Endothelial cell of umbilical vein (primary cell): Measurements from ENCODE around the gene LAD1. TPM values are rescaled to one million over a fixed set of nuclear protein-coding genes. Genes with fewer than 3 reads are reported as not detected.

Source experiments
- BruUV-seq: library from RNA; stranded (reverse); fragments of 400-500 nt; replicated peaks from 2 replicates; lab custom pipeline; 2021; lab: Mats Ljungman, UMichigan
- CTCF ChIA-PET: fragments of 300-600, 350-600 bp; sonication (Branson Sonifier 250); formaldehyde crosslinking; loops from one replicate; lab custom pipeline; 2021; ENCODE audit warnings: antibody characterized with exemption, inconsistent platforms; lab: Charles Lee
- POLR2A ChIA-PET: fragments of 300-600, 350-600 bp; sonication (Branson Sonifier 250); formaldehyde crosslinking; loops from one replicate; lab custom pipeline; 2021; ENCODE audit warnings: antibody characterized with exemption, inconsistent platforms; lab: Charles Lee
- DNase-seq: peaks from one replicate; pipeline ENCODE4 v3.0.0-alpha.2; 2011; ENCODE audit warnings: low read depth, low spot score
- FAIRE-seq: peaks from 2 replicates; lab custom pipeline; 2011; peaks lifted over from hg19 to GRCh38; lab: Jason Lieb, UNC
- H2AFZ ChIP-seq: 2 replicates; pipeline ENCODE4 v1.6.0; 2012; ENCODE audit warnings: low read depth, low read length, control low read depth, inconsistent platforms
- H3K27ac ChIP-seq: 2 replicates; pipeline ENCODE4 v1.5.1; 2011; ENCODE audit warnings: low read depth, mild to moderate bottlenecking, control low read depth, low read length, moderate library complexity; ENCODE audit not compliant: insufficient read depth
- H3K27me3 ChIP-seq, 2 experiments: 2 replicates each; pipeline versions ENCODE4 v1.6.0 to v1.6.1; 2011; ENCODE audit warnings: low read length in 2 of 2, mixed read lengths in 1 of 2; ENCODE audit not compliant: control insufficient read depth in 2 of 2, insufficient read depth in 2 of 2
- H3K36me3 ChIP-seq, 2 experiments: 2 replicates in 1 of 2; 3 replicates in 1 of 2; pipeline ENCODE4 v1.5.1; 2011; ENCODE audit warnings: low read length in 2 of 2, mild to moderate bottlenecking in 1 of 2, moderate library complexity in 1 of 2; ENCODE audit not compliant: control insufficient read depth in 2 of 2, insufficient read depth in 2 of 2; ENCODE audit errors: extremely low read depth in 1 of 2
- H3K4me1 ChIP-seq: 3 replicates; pipeline ENCODE4 v1.5.1; 2011; ENCODE audit warnings: mild to moderate bottlenecking, low read length; ENCODE audit not compliant: control insufficient read depth, insufficient read depth; ENCODE audit errors: extremely low read depth
- H3K4me2 ChIP-seq: 2 replicates; pipeline ENCODE4 v1.6.1; 2011; ENCODE audit warnings: low read length, control low read depth, mixed read lengths; ENCODE audit not compliant: insufficient read depth
- H3K4me3 ChIP-seq, 3 experiments: fragments of 200-600 bp in 1 of 3; sonication (generic), shearing (Covaris generic) in 1 of 3; replicated peaks in 1 of 3; 2 replicates each; pipeline ENCODE4 v1.5.1; 2011 to 2016; ENCODE audit warnings: control low read depth in 3 of 3, low read length in 3 of 3, mild to moderate bottlenecking in 2 of 3, inconsistent platforms in 1 of 3, low read depth in 1 of 3, moderate library complexity in 1 of 3; ENCODE audit not compliant: insufficient read depth in 1 of 3
- H3K79me2 ChIP-seq: 2 replicates; pipeline ENCODE4 v1.6.0; 2012; ENCODE audit warnings: low read length, inconsistent platforms; ENCODE audit not compliant: control insufficient read depth, insufficient read depth
- H3K9ac ChIP-seq: replicated peaks from 2 replicates; pipeline ENCODE3; 2011; ENCODE audit warnings: low read length, control low read depth; ENCODE audit not compliant: insufficient read depth; ENCODE audit errors: extremely low read depth
- H3K9me1 ChIP-seq: replicated peaks from 3 replicates; pipeline ENCODE4 v1.6.0; 2011; ENCODE audit warnings: mild to moderate bottlenecking, low read length; ENCODE audit not compliant: control insufficient read depth, insufficient read depth; ENCODE audit errors: extremely low read depth
- H3K9me3 ChIP-seq: replicated peaks from 2 replicates; pipeline ENCODE4 v1.5.1; 2012; ENCODE audit warnings: low read length, inconsistent platforms; ENCODE audit not compliant: control insufficient read depth, insufficient read depth
- H4K20me1 ChIP-seq: replicated peaks from 2 replicates; pipeline ENCODE3; 2011; ENCODE audit warnings: mild to moderate bottlenecking, low read length; ENCODE audit not compliant: control insufficient read depth, insufficient read depth; ENCODE audit errors: extremely low read depth
- CTCF ChIP-seq, 2 donors: IDR thresholded peaks; 1 replicate in 1 of 2; 2 replicates in 1 of 2; pipeline ENCODE4 v1.5.1; 2011; ENCODE audit warnings: low read length in 2 of 2, mild to moderate bottlenecking in 2 of 2, moderate library complexity in 2 of 2, control low read depth in 1 of 2, inconsistent platforms in 1 of 2, low read depth in 1 of 2; ENCODE audit not compliant: insufficient read depth in 1 of 2; ENCODE audit errors: extremely low read depth in 1 of 2
- EZH2 ChIP-seq: IDR thresholded peaks from 2 replicates; pipeline ENCODE4 v1.6.1; 2012; ENCODE audit warnings: borderline replicate concordance, low read depth, mild to moderate bottlenecking, moderate library complexity, low read length, inconsistent platforms; ENCODE audit not compliant: severe bottlenecking
- FOS ChIP-seq: IDR thresholded peaks from 2 replicates; pipeline ENCODE4 v1.6.1; 2011; ENCODE audit warnings: mild to moderate bottlenecking, low read length, moderate library complexity, borderline replicate concordance; ENCODE audit not compliant: insufficient read depth
- GATA2 ChIP-seq: IDR thresholded peaks from 2 replicates; pipeline ENCODE4 v1.7.0; 2011; ENCODE audit warnings: low read depth, mild to moderate bottlenecking, moderate library complexity, mixed read lengths, low read length; ENCODE audit not compliant: insufficient read length, insufficient read depth
- JUN ChIP-seq: IDR thresholded peaks from 2 replicates; pipeline ENCODE4 v1.6.1; 2011; ENCODE audit warnings: borderline replicate concordance, low read depth; ENCODE audit not compliant: insufficient read length, insufficient read depth
- MAX ChIP-seq: IDR thresholded peaks from 2 replicates; pipeline ENCODE4 v1.6.1; 2011; ENCODE audit not compliant: insufficient read depth, insufficient read length
- MYC ChIP-seq: IDR thresholded peaks from one replicate; pipeline ENCODE4 v1.6.1; 2011; ENCODE audit warnings: mild to moderate bottlenecking, low read depth, low read length
- POLR2A ChIP-seq: IDR thresholded peaks from 2 replicates; pipeline ENCODE4 v1.6.1; 2012; ENCODE audit warnings: low read depth, mild to moderate bottlenecking, control low read depth, low read length
- POLR2AphosphoS5 ChIP-seq: IDR thresholded peaks from 2 replicates; pipeline ENCODE4 v1.6.1; 2012; ENCODE audit warnings: low read depth, mild to moderate bottlenecking, control low read depth, low read length, moderate library complexity; ENCODE audit not compliant: insufficient read depth
- dilution Hi-C: fragments of 300-500 bp; cut with MboI; formaldehyde crosslinking; loops from one replicate; pipeline ENCODE4 v1.15.0; 2019; ENCODE audit warnings: low sequenced_read_pairs; ENCODE audit not compliant: extremely low pct_ligation_motif_present
- intact Hi-C: fragments of 100-400 bp; cut with micrococcal nuclease; formaldehyde crosslinking; loops from one replicate; pipeline ENCODE4 v1.10.0; 2022
- polyA plus RNA-seq, 4 experiments: library from polyadenylated mRNA; depleted of rRNA in 3 of 4; stranded (reverse) in 3 of 4; unstranded in 1 of 4; fragments of >200 nt; gene quantifications; 2 replicates each; pipeline versions ENCODE4 v1.2.1 to v1.2.3, GENCODE V29; 2011 to 2012; ENCODE audit warnings: missing spikeins in 1 of 4
- total RNA-seq: library from RNA; stranded (reverse); gene quantifications from 2 replicates; pipeline ENCODE4 v1.2.3, GENCODE V29; 2021

LAD1 gene
- total and polyA plus RNA-seq, 2 donors (not counting 3 experiments of a cell fraction or from before 2014, with no cell fraction given), result not detected

GRCh38 chr1:201355471-201355870 lies 43.7 kb downstream of the LAD1 start:
- CTCF ChIA-PET, result interaction anchor here (0.8 to 1.5 kb wide), 3 partner anchors 9 to 101 kb away, joined by 3 read pairs; no protein-coding TSS in a partner anchor
- TF ChIP-seq EZH2 (no peak), FOS (no peak), POLR2AphosphoS5 (no peak), GATA2 (no peak), CTCF (IDR thresholded peaks at IDR 0.05; ENCODE audit: extremely low read depth in 1 of 2, insufficient read depth in 1 of 2, low read depth in 1 of 2, low read length in 2 of 2) (no peak), MYC (no peak), POLR2A (no peak), MAX (no peak), JUN (no peak)
- Histone ChIP-seq H3K4me1 (peaks cover 6% of the 10 kb centered on the region), H3K9me3 (no peaks in the 10 kb centered on the region), H3K4me3 (no peak overlapping the region), H4K20me1 (no peaks in the 10 kb centered on the region), H3K36me3 (no peaks in the 10 kb centered on the region), H3K9me1 (no peaks in the 10 kb centered on the region), H3K27me3 (peaks cover 0 to 5% of the 10 kb centered on the region in 2 experiments), H3K79me2 (no peaks in the 10 kb centered on the region), H3K9ac (no peak overlapping the region), H3K4me2 (no peak overlapping the region), H2AFZ (no peak overlapping the region), H3K27ac (no peak overlapping the region)
- BruUV-seq, result no TSS peak
- POLR2A ChIA-PET, result no interaction called here
- DNase-seq (no peak), FAIRE-seq (no peak)
- intact Hi-C loops (no loop called here), dilution Hi-C loops (no loop called here)
